ENCODE measurements around the gene HRH1. TPM values are rescaled to one million over a fixed set of nuclear protein-coding genes. Genes with fewer than 3 reads are reported as not detected.
"Not testable (repeated sequence)": the region's sequence is repeated elsewhere in the genome, so short reads cannot be mapped to it uniquely, and the experiment has no call there.

Gene HRH1
- total RNA-seq, 4 donors from 2014 or later, result 3.6 to 27.7 (median 6.1) TPM

GRCh38 chr3:11250902-11251806 is 96.9 kb downstream of the HRH1 start:
- DNase-seq (ENCODE audit: low spot score), result no peak
- no peak for ATAC-seq (ENCODE audit: low FRiP score)
- no peak for TF ChIP-seq CTCF (IDR thresholded peaks at IDR 0.05)

GRCh38 chr3:11251807-11252176 is 97.5 kb downstream of the HRH1 start:
- no peak for TF ChIP-seq CTCF (IDR thresholded peaks at IDR 0.05)
- ATAC-seq (ENCODE audit: low FRiP score) (no peak), DNase-seq (ENCODE audit: low spot score) (no peak)

GRCh38 chr3:11254876-11255275 is 100.6 kb downstream of the HRH1 start:
- DNase-seq (ENCODE audit: low spot score) (no peak), ATAC-seq (ENCODE audit: low FRiP score) (no peak)
- TF ChIP-seq CTCF (IDR thresholded peaks at IDR 0.05), result no peak

GRCh38 chr3:11255537-11255936 is 101.2 kb downstream of the HRH1 start:
- not testable (repeated sequence) for ATAC-seq (ENCODE audit: low FRiP score); DNase-seq (ENCODE audit: low spot score)

GRCh38 chr3:11258958-11259357 is 104.7 kb downstream of the HRH1 start:
- DNase-seq (ENCODE audit: low spot score), result no peak
- no peak for ATAC-seq (ENCODE audit: low FRiP score)
- no peak for TF ChIP-seq CTCF (IDR thresholded peaks at IDR 0.05)

GRCh38 chr3:11260460-11260859 is 106.2 kb downstream of the HRH1 start:
- no peak for ATAC-seq (ENCODE audit: low FRiP score)
- DNase-seq (ENCODE audit: low spot score), result no peak
- no peak for TF ChIP-seq CTCF (IDR thresholded peaks at IDR 0.05)

GRCh38 chr3:11269007-11269406 is 114.7 kb downstream of the HRH1 start:
- no peak for TF ChIP-seq CTCF (IDR thresholded peaks at IDR 0.05)
- DNase-seq (ENCODE audit: low spot score) (no peak), ATAC-seq (ENCODE audit: low FRiP score) (no peak)

Measured in omental fat pad (tissue), 4 donors.